ENCODE results near the gene LASP1. TPM values are rescaled to one million over a fixed set of nuclear protein-coding genes. Genes with fewer than 3 reads are reported as not detected.

LASP1 gene
- total RNA-seq, 1 experiment from 2014 or later: 479 TPM

- no peaks in the 10 kb centered on the region for H3K9me3 Mint-ChIP-seq (ENCODE audit: low read depth, unreplicated experiment)
- H3K27ac Mint-ChIP-seq (ENCODE audit: unreplicated experiment): no peak overlapping the region
- H3K4me1 Mint-ChIP-seq (ENCODE audit: low read depth, unreplicated experiment): no peaks in the 10 kb centered on the region
- BruUV-seq (replicated peaks): no TSS peak
- CTCF ChIA-PET: interaction anchor here (0.7 kb wide), 2 partner anchors 913 to 934 kb away, joined by 3 read pairs; no protein-coding TSS in a partner anchor
- no peak for DNase-seq
- intact Hi-C loops (cut with micrococcal nuclease; ENCODE audit: unreplicated experiment): no loop called here
- H3K27me3 Mint-ChIP-seq (ENCODE audit: unreplicated experiment): no peaks in the 10 kb centered on the region
- no peak for TF ChIP-seq CTCF (IDR thresholded peaks at IDR 0.05; ENCODE audit: unreplicated experiment)
- H3K4me3 Mint-ChIP-seq (ENCODE audit: low read depth, unreplicated experiment): no peak overlapping the region
- H3K36me3 Mint-ChIP-seq (ENCODE audit: insufficient read depth, unreplicated experiment): no peaks in the 10 kb centered on the region
Observed at GRCh38 chr17:38960402-38960801, 90.5 kb downstream of the LASP1 start.

GRCh38 chr17:38961413-38961812, 91.6 kb downstream of the LASP1 start:
- no peak for DNase-seq
- Mint-ChIP-seq H3K9me3 (ENCODE audit: low read depth, unreplicated experiment) (no peaks in the 10 kb centered on the region), H3K27ac (ENCODE audit: unreplicated experiment) (no peak overlapping the region), H3K4me1 (ENCODE audit: low read depth, unreplicated experiment) (no peaks in the 10 kb centered on the region), H3K27me3 (ENCODE audit: unreplicated experiment) (no peaks in the 10 kb centered on the region), H3K4me3 (ENCODE audit: low read depth, unreplicated experiment) (no peak overlapping the region), H3K36me3 (ENCODE audit: insufficient read depth, unreplicated experiment) (no peaks in the 10 kb centered on the region)
- intact Hi-C loops (cut with micrococcal nuclease; ENCODE audit: unreplicated experiment): no loop called here
- CTCF ChIA-PET: no interaction called here
- no peak for TF ChIP-seq CTCF (IDR thresholded peaks at IDR 0.05; ENCODE audit: unreplicated experiment)
- no TSS peak for BruUV-seq (replicated peaks)

- Mint-ChIP-seq H3K27me3 (ENCODE audit: unreplicated experiment) (peaks cover 27% of the 10 kb centered on the region), H3K27ac (ENCODE audit: unreplicated experiment) (no peak within 1 kb of the TSS), H3K4me3 (ENCODE audit: low read depth, unreplicated experiment) (no peak within 1 kb of the TSS), H3K9me3 (ENCODE audit: low read depth, unreplicated experiment) (no peaks in the 10 kb centered on the region), H3K36me3 (ENCODE audit: insufficient read depth, unreplicated experiment) (no peaks in the 10 kb centered on the region), H3K4me1 (ENCODE audit: low read depth, unreplicated experiment) (no peaks in the 10 kb centered on the region)
- no peak for TF ChIP-seq CTCF (IDR thresholded peaks at IDR 0.05; ENCODE audit: unreplicated experiment)
- DNase-seq: peak; percentile 54
- CTCF ChIA-PET: interaction anchor here (0.7 to 1.8 kb wide), 3 partner anchors 11 to 503 kb away, joined by 3 to 4 read pairs (median 4); no protein-coding TSS in a partner anchor
- intact Hi-C loops (cut with micrococcal nuclease; ENCODE audit: unreplicated experiment): no loop called here
- BruUV-seq (replicated peaks): no TSS peak
Observed at GRCh38 chr17:38967290-38967738, 97.5 kb downstream of the LASP1 start, which contains the start of gene FBXO47. Gene FBXO47, minus strand, starts transcription at chr17:38967403. Its CDS starts 4,378 bp downstream, at chr17:38963025.

GRCh38 chr17:38969281-38969680, 99.4 kb downstream of the LASP1 start:
- no peak overlapping the region for H3K27ac Mint-ChIP-seq (ENCODE audit: unreplicated experiment)
- BruUV-seq (replicated peaks): no TSS peak
- no peak for DNase-seq
- no peaks in the 10 kb centered on the region for H3K36me3 Mint-ChIP-seq (ENCODE audit: insufficient read depth, unreplicated experiment)
- no peaks in the 10 kb centered on the region for H3K4me1 Mint-ChIP-seq (ENCODE audit: low read depth, unreplicated experiment)
- CTCF ChIA-PET: interaction anchor here (0.7 kb wide), 1 partner anchor 200 kb away, joined by 3 read pairs; no protein-coding TSS in a partner anchor
- peaks cover 36% of the 10 kb centered on the region for H3K27me3 Mint-ChIP-seq (ENCODE audit: unreplicated experiment)
- H3K4me3 Mint-ChIP-seq (ENCODE audit: low read depth, unreplicated experiment): no peak overlapping the region
- no peak for TF ChIP-seq CTCF (IDR thresholded peaks at IDR 0.05; ENCODE audit: unreplicated experiment)
- no peaks in the 10 kb centered on the region for H3K9me3 Mint-ChIP-seq (ENCODE audit: low read depth, unreplicated experiment)
- intact Hi-C loops (cut with micrococcal nuclease; ENCODE audit: unreplicated experiment): no loop called here

All from Calu3 (cell line).